GM13977 (cell line): ENCODE results near the gene EME1.

ENCODE experiments used
- DNase-seq: peaks from one replicate; pipeline ENCODE4 v3.0.0; 2012; ENCODE audit warnings: low spot score
- CTCF ChIP-seq: IDR thresholded peaks from 2 replicates; pipeline ENCODE4 v1.5.1; 2012; ENCODE audit warnings: mild to moderate bottlenecking, control low read depth; ENCODE audit not compliant: insufficient read depth; ENCODE audit errors: extremely low read depth, missing control alignments
- in situ Hi-C: fragments of 300-500 bp; cut with MboI; formaldehyde crosslinking; loops from one replicate; pipeline ENCODE4 v1.12.0; 2022; ENCODE audit warnings: low sequenced_read_pairs, low pct_unique_long_range_greater_than_20kb, mixed read lengths, inconsistent platforms; ENCODE audit not compliant: unreplicated experiment

EME1 gene

GRCh38 chr17:50356892-50357510 lies 16.0 kb upstream of the EME1 start:
- no peak for DNase-seq
- in situ Hi-C loops: no loop called here
- no peak for TF ChIP-seq CTCF

GRCh38 chr17:50358177-50358576 lies 14.9 kb upstream of the EME1 start:
- TF ChIP-seq CTCF: no peak
- no peak for DNase-seq
- in situ Hi-C loops: no loop called here

- no peak for TF ChIP-seq CTCF
- DNase-seq: no peak
- in situ Hi-C loops: no loop called here
These were observed 13.9 kb upstream of the EME1 start for GRCh38 chr17:50359005-50359699.

- DNase-seq: no peak
- in situ Hi-C loops: no loop called here
- no peak for TF ChIP-seq CTCF
These were observed 13.0 kb upstream of the EME1 start for GRCh38 chr17:50359998-50360461.

- DNase-seq: no peak
- in situ Hi-C loops: no loop called here
- TF ChIP-seq CTCF: no peak
These were observed 12.4 kb upstream of the EME1 start for GRCh38 chr17:50360486-50361115.

GRCh38 chr17:50361561-50362480 lies 11.2 kb upstream of the EME1 start:
- DNase-seq: peak; percentile 85
- in situ Hi-C loops: no loop called here
- TF ChIP-seq CTCF: peak; percentile 81
